HG03175 (cell line): ENCODE measurements around the gene VWF.
"Not testable (repeated sequence)": the region's sequence is repeated elsewhere in the genome, so short reads cannot be mapped to it uniquely, and the experiment has no call there.

ENCODE experiments used
- ATAC-seq: cut with Tn5 transposase; IDR thresholded peaks from one replicate; pipeline ENCODE4 v1.9.1; 2021; ENCODE audit warnings: mild to moderate bottlenecking, moderate library complexity; ENCODE audit not compliant: unreplicated experiment

Gene VWF

DNA sequence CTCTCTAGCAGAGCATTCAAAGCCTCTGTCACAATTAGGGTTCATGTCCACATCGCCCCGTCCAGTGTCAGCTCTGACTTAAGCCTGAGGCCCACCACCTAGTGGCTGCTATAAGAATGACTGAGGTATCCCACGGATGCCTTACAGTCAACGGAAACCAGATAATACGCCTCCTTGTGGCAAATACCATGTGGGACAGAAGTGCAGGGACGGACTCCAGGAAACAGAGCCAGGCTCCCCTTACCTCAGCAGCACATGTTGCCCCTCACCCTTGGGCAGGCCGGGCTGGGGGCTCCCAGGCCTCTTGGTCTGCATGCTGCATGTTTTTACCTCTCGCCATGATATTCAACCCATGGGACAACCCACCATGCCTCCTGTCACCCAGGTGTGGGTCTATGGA lies 86.3 kb downstream of the VWF start:
- ATAC-seq: no peak

- ATAC-seq: no peak
Observed at GRCh38 chr12:6037459-6037858, 87.0 kb downstream of the VWF start.

DNA sequence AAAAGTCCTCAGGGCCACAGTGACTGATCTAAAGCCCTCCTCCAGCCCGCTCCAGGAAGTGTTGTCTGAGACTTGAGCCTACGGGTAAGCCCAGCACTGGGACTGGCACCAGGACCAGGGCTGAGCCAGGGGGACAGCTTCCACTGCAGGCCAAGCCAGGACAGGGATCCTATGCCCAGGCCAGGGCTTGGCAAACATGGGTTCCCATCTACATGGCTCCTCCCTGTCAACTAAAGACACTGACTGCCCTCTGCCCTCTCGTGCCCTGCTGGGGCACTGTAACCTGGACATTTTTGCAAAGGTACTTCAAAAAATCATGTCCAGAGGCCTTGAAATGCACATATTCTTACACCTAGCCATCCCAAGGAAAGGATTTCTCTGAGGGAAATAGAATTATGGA lies 88.0 kb downstream of the VWF start:
- no peak for ATAC-seq

DNA sequence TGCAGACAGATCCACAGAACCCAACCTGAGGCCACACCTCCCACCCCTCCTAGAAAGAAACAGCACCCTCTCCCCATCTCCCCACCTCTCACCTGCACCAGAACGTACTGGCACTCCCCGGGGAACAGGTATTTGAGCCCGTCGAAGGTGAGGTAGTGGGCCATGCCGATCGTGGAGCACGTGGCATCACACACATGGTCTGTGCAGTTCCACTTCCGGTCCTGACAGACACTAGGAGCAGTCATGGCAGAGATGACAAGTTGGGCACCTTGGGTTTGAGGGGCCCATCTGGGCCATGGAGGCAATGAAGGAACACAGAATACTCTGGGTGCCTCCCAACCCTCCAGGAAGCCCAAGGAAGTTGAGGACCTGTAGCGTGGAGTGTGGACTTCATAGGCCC lies 89.9 kb downstream of the VWF start:
- ATAC-seq: no peak

- no peak for ATAC-seq
Observed at GRCh38 chr12:6033546-6033945, 90.9 kb downstream of the VWF start.

DNA sequence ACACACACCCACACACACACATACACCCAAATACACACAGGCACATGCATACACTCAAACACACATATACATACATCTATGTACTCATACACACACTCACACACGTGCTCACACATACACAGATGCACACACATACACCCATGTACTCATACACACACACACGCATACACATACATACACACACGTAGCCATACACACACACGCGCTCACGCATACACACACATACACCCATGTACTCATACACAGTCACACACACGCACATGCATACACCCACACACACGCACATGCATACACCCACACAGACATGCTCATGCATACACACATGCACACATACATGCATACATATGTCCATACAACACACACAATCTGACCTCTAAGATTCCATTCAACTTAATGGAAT lies 91.7 kb downstream of the VWF start:
- ATAC-seq: no peak

- no peak for ATAC-seq
Observed at GRCh38 chr12:6031001-6031400, 93.5 kb downstream of the VWF start.

DNA sequence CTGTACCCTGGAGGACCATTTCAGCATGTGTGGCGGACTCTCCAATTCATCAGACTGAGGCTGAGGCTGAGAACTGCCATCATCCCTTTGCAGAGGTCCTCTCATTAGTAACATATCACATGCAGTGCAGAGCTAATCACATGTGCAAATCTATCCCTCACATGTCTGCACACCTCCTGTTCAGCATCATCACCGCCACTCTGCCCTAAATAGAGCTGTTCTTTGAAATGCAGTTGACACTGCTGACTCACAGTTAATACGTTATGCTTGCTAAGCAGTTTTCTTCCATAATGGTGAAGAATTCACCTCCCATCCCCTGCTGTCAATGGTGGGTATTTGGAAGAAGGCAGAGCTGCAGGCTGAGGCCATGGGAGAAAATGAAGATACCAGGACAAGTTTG lies 94.4 kb downstream of the VWF start:
- no peak for ATAC-seq

DNA sequence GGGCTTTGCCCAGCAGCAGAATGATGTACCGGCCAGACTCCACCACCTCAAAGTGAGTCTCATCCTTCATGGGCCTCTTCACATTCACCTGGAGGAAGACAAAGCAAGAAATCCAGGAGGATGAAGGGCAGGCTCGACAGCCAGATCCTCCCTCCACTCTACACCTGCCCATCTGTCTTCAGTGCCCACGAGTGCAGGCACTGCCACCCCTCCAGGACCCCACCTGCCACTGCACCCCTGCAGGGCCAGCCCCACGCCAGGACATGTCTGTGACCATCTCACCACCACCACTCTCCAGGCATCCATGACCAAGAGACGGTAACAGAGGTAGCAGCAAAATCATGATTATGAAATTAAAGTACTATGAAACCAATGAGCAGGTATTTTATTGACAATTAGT lies 95.1 kb downstream of the VWF start:
- ATAC-seq: no peak

GRCh38 chr12:6026998-6027397 lies 97.5 kb downstream of the VWF start:
- no peak for ATAC-seq

DNA sequence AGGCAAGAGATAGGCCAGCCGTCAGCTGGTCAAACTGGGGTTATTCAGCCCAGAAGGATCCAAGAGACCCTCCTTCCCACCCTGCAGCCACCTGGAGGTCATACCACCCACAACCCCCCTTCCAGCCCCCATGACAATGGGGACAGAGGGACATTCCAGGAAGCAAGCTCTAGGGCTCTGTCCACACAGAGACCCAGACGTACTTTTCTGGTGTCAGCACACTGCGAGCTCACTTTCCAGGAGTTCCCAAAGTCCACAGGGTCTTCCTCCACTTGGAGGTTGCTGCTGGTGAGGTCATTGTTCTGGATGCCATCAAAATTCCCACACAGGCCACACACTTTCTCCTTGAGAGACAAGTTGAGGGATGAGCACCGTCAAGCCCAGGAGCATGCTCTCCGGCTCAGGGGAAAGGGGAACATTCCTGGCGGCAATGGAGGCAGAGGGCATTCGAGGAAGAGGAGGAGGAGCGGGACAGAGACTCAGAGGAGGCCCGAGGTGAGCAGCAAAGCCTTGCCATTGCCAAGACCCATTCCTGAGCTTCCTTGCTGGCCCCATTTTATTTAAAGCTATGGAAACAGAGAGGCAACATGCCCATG lies 98.7 kb downstream of the VWF start:
- ATAC-seq: not testable (repeated sequence)

DNA sequence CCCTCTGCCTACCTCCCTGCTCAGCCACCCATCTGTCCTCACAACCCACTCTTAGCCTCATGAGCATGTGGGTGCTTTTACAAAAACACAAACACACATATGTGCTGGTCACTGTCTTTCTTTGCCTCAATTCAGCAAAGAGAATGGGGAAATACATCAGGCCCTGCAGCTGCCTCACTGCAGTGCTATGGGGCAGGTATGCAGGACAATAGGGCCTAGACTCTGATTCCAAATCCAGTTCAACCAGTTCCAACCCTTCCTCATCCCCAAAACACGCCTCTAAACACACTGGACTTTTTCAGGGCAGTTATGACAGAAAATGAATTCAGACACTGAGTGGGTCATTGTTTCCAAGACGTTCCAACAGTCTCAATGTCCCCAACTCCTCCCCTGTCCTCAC lies 100.4 kb downstream of the VWF start:
- ATAC-seq: not testable (repeated sequence)

GRCh38 chr12:6020930-6021329 lies 103.5 kb downstream of the VWF start:
- ATAC-seq: no peak

DNA sequence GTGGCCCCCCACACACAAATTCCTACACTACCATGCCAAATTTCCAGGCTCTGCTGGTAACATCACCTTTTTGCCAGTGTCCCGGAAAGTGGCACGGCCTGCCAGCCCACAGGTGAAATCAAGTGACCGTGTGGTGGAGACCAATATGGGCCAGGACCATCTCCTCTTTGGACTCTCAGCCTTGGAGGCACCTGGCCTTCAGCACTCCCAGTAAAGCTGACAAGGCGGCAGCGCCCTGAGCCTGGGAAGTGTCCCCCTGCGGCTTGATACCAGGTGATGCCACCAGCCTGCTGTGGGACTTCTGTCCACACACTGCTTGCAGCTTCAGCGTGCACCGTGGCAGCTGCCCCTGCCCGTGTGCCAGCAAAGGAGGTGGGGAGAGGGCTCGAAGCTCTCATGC lies 104.0 kb downstream of the VWF start:
- ATAC-seq: not testable (repeated sequence)

DNA sequence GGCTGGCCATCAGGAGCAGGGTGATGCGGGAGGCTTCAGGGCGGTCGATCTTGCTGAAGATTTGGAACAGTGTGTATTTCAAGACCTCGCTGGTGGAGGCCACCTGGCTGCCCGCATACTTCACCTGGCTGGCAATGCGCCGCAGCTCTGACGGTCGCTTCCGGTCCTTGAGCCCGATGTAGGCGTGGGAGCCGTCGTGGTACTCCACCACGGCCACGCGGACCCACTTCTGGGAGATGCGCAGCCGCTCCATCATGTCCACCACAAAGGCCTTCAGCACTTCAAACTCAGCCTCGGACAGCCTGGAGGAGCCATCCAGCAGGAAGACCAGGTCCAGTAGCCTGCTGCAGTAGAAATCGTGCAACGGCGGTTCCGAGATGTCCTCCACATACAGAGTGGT lies 105.2 kb downstream of the VWF start:
- ATAC-seq: not testable (repeated sequence)

DNA sequence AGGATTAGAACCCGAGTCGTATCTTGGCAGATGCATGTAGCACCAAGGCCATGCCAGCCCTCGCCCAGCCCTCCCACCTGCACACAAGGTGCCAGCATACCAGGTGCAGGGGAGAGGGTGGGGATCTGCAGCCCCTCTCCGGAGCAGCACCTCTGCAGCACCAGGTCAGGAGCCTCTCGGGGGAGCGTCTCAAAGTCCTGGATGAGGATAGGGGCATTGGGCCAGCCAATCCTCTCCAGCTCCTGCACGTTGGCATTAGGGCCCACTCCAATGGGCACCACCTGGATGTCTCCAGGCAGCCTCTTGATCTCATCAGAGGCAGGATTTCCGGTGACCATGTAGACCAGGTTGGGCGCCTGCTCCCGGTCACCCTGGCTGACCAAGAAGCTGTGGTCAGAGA lies 106.2 kb downstream of the VWF start:
- ATAC-seq: no peak

- ATAC-seq: no peak
Observed at GRCh38 chr12:6016756-6017155, 107.7 kb downstream of the VWF start.

GRCh38 chr12:6016004-6016403 lies 108.5 kb downstream of the VWF start:
- ATAC-seq: not testable (repeated sequence)

DNA sequence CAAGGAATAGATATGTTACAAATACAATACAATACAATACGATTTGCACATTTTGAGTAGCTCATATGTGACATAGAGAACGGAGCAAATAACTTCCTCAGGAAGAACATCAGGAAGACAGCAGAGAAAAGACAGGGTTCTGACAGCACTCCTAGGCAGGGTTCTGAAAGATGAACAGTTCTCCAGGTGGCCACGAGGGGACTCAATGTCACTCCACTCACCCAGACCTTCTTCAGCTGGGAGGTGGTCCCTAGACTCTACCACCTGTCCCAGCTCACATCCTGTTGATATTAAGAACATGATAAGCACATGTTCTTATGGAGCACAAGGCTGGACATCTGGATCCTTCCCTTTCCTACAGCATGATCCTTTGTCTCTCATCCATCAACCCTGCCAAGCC lies 109.2 kb downstream of the VWF start:
- ATAC-seq: not testable (repeated sequence)

GRCh38 chr12:6010631-6011350 lies 113.7 kb downstream of the VWF start:
- ATAC-seq: not testable (repeated sequence)

GRCh38 chr12:5997260-5997659 lies 127.2 kb downstream of the VWF start:
- no peak for ATAC-seq

DNA sequence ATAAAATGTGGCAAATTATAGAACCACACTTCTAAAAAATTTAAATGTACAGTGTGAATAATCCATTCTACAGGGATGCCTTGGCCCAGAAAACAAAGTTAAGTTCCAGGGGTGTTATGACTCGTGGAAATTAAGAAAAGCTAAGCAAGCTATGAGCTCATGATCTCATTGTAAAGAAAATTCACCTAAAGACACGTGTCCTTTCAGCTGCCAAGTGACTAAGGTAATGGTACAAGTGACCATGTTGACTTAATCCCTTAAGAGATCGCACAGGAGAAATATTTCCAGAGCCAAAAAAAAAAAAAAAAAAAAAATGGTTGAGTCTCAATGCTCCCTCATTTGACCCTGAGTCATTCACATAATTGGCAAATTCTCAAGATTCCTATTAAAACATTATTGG lies 128.0 kb downstream of the VWF start:
- ATAC-seq: no peak

GRCh38 chr12:5989621-5990020 lies 134.8 kb downstream of the VWF start:
- ATAC-seq: no peak
